ENCODE measurements around the gene ZNF532. TPM values are rescaled to one million over a fixed set of nuclear protein-coding genes. Genes with fewer than 3 reads are reported as not detected.

ZNF532 gene
- total RNA-seq, 1 experiment from 2014 or later = 21.1 TPM

DNA sequence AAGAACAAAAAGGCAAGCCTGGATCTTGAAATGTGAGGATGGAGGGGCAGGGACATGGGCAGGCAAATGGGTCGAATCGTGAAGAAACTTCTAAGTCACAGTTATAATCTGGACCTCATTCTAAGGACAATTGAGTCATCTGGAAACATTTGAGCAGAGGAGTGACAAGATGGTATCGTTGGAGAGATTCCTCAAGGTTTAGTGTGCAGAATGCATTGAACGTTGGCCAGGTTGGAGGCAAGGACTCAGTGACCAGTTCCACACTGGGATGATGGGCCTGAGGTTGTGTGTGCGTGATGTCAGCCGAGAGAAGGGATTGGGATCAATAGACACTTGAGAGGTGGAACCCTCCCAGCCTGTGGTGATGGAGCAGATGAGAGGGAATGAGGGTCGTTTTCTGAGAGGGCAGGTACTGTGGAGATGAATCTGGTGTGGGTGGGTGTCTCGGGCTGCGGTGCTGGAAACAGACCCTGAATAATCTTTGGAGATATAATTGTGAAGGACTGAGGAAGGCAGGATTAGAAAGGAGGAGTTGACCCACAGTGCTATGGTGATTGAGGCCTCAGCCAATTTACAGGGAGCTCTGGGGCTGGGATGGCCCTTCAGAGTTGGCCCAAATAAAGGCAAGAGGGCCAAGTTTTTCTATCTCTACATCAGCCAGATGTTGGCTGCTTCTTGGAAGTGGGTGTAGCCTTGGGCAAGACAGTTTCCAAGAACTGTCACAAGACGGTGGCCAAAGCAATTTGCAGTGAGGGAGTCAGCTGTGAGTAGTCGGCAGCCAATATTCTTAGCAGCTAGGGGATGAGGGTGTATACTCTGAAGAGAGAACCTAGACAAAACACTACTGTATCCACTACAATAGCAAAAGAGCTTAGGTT lies 5.8 kb upstream of the ZNF532 start:
- no peak for TF ChIP-seq EZH2 (IDR thresholded peaks at IDR 0.05; ENCODE audit: low read depth)
- TF ChIP-seq, protein P1, sequence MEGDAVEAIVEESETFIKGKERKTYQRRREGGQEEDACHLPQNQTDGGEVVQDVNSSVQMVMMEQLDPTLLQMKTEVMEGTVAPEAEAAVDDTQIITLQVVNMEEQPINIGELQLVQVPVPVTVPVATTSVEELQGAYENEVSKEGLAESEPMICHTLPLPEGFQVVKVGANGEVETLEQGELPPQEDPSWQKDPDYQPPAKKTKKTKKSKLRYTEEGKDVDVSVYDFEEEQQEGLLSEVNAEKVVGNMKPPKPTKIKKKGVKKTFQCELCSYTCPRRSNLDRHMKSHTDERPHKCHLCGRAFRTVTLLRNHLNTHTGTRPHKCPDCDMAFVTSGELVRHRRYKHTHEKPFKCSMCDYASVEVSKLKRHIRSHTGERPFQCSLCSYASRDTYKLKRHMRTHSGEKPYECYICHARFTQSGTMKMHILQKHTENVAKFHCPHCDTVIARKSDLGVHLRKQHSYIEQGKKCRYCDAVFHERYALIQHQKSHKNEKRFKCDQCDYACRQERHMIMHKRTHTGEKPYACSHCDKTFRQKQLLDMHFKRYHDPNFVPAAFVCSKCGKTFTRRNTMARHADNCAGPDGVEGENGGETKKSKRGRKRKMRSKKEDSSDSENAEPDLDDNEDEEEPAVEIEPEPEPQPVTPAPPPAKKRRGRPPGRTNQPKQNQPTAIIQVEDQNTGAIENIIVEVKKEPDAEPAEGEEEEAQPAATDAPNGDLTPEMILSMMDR (conservative IDR thresholded peaks at IDR 0.05) = no peak
- Histone ChIP-seq H3K36me3 (ENCODE audit: low read depth) (no peaks in the 10 kb centered on the region), H3K27me3 (ENCODE audit: insufficient read depth, low read depth) (no peaks in the 10 kb centered on the region), H3F3A (ENCODE audit: insufficient read depth, low read depth) (peaks cover 12% of the 10 kb centered on the region; the same call in 1 of the 2 replicates), H3K27ac (no peak overlapping the region), H3K9me2 (ENCODE audit: insufficient read depth) (no peaks in the 10 kb centered on the region), H3K9me3 (ENCODE audit: insufficient read depth, low read depth) (no peaks in the 10 kb centered on the region; the same call in 1 of the 2 replicates), H3K79me2 (ENCODE audit: low read depth) (no peaks in the 10 kb centered on the region), H3K4me3 (no peak overlapping the region), H3K4me2 (no peak overlapping the region), H3K4me1 (replicated peaks; ENCODE audit: insufficient read depth) (peaks cover 24% of the 10 kb centered on the region), H4K20me1 (ENCODE audit: insufficient read depth) (no peaks in the 10 kb centered on the region), H2AFZ (no peak overlapping the region)
- POLR2A ChIA-PET (ENCODE audit: unreplicated experiment) = no interaction called here
- DNase-seq = no peak
- BruUV-seq (replicated peaks) = no TSS peak
- intact Hi-C loops (cut with micrococcal nuclease; ENCODE audit: unreplicated experiment) = no loop called here
- CTCF ChIA-PET = no interaction called here

DNA sequence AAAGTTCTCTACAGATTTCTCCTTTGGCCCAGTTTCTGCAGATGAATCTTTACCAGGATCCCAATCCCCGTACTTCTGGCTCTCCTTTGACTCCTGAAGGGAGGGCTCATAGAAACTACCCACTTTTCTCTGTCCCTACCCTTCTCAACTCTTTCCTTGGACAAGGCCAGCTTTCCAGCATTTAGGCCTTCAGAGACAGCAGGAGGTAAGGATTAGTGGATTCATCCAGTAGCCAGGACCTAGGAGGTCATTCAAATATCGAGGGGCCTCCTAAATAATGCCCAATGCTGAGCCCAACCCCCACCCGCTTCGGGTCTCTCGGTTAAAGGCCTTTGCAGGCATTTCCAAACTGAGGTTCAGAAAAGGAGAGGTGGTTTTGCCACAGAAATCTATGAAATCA lies 4.8 kb upstream of the ZNF532 start:
- ChIA-PET POLR2A (ENCODE audit: unreplicated experiment) (no interaction called here), CTCF (no interaction called here)
- Histone ChIP-seq H3K4me2 (no peak overlapping the region), H2AFZ (no peak overlapping the region), H3K27ac (no peak overlapping the region), H3K9me3 (ENCODE audit: insufficient read depth, low read depth) (no peaks in the 10 kb centered on the region; the same call in 1 of the 2 replicates), H4K20me1 (ENCODE audit: insufficient read depth) (no peaks in the 10 kb centered on the region), H3K27me3 (ENCODE audit: insufficient read depth, low read depth) (no peaks in the 10 kb centered on the region), H3K4me1 (replicated peaks; ENCODE audit: insufficient read depth) (peaks cover 24% of the 10 kb centered on the region), H3K36me3 (ENCODE audit: low read depth) (no peaks in the 10 kb centered on the region), H3F3A (ENCODE audit: insufficient read depth, low read depth) (peaks cover 16% of the 10 kb centered on the region; the same call in 1 of the 2 replicates), H3K79me2 (ENCODE audit: low read depth) (no peaks in the 10 kb centered on the region), H3K4me3 (no peak overlapping the region), H3K9me2 (ENCODE audit: insufficient read depth) (no peaks in the 10 kb centered on the region)
- intact Hi-C loops (cut with micrococcal nuclease; ENCODE audit: unreplicated experiment) = no loop called here
- no TSS peak for BruUV-seq (replicated peaks)
- DNase-seq = no peak
- TF ChIP-seq, protein P1 (conservative IDR thresholded peaks at IDR 0.05) = no peak
- TF ChIP-seq EZH2 (IDR thresholded peaks at IDR 0.05; ENCODE audit: low read depth) = no peak

DNA sequence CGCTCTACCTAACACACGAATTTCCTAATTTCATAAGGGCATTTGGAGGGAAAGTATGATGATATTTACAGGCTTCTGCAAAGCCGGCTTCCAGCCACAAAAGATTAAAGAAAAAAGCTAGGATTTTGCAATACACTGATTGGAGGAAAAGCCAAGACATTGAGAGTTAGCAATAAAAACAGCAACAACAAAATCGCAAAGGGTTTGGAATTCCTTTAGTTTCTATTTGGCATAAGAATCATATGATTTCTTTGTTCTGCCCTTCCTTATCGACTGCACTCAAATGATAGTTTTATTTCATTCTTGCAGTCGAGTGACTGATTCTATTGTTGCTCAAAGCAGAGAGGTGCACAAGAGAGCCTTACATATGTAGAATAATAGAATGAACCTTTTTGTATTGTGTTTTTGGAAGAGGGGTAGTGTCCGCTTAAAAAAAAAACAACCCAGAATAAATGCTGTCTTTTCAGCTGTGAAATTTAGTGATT lies 3.9 kb upstream of the ZNF532 start:
- no peaks in the 10 kb centered on the region; the same call in 1 of the 2 replicates for H3K9me3 ChIP-seq (ENCODE audit: insufficient read depth, low read depth)
- no peaks in the 10 kb centered on the region for H3K9me2 ChIP-seq (ENCODE audit: insufficient read depth)
- intact Hi-C loops (cut with micrococcal nuclease; ENCODE audit: unreplicated experiment) = no loop called here
- no peak overlapping the region for H3K4me2 ChIP-seq
- H3K36me3 ChIP-seq (ENCODE audit: low read depth) = no peaks in the 10 kb centered on the region
- no peak for DNase-seq
- H3F3A ChIP-seq (ENCODE audit: insufficient read depth, low read depth) = peaks cover 20% of the 10 kb centered on the region; the same call in 1 of the 2 replicates
- H3K4me3 ChIP-seq = no peak overlapping the region
- H3K79me2 ChIP-seq (ENCODE audit: low read depth) = no peaks in the 10 kb centered on the region
- no peaks in the 10 kb centered on the region for H4K20me1 ChIP-seq (ENCODE audit: insufficient read depth)
- TF ChIP-seq, protein P1 (conservative IDR thresholded peaks at IDR 0.05) = no peak
- no peak for TF ChIP-seq EZH2 (IDR thresholded peaks at IDR 0.05; ENCODE audit: low read depth)
- ChIA-PET CTCF (no interaction called here), POLR2A (ENCODE audit: unreplicated experiment) (no interaction called here)
- peaks cover 24% of the 10 kb centered on the region for H3K4me1 ChIP-seq (replicated peaks; ENCODE audit: insufficient read depth)
- H3K27ac ChIP-seq = no peak overlapping the region
- H2AFZ ChIP-seq = no peak overlapping the region
- H3K27me3 ChIP-seq (ENCODE audit: insufficient read depth, low read depth) = no peaks in the 10 kb centered on the region
- no TSS peak for BruUV-seq (replicated peaks)
